ENCODE measurements around the gene ZNF506. TPM values are rescaled to one million over a fixed set of nuclear protein-coding genes. Genes with fewer than 3 reads are reported as not detected.
"Not testable (repeated sequence)": the region's sequence is repeated elsewhere in the genome, so short reads cannot be mapped to it uniquely, and the experiment has no call there.

The ZNF506 gene
- total RNA-seq (ENCODE audit: unreplicated experiment), result 19.9 TPM
- long read RNA-seq, partial matches to known transcripts, result 0 of 1 reads
- long read RNA-seq, other reads (novel, unspliced or antisense), result 0 of 1 reads

GRCh38 chr19:19821366-19821951 lies at the start of gene ZNF506:
ZNF506 (minus strand) TSS chr19:19821750; CDS start chr19:19821603, 147 bp downstream.
- Mint-ChIP-seq H3K4me1 (ENCODE audit: unreplicated experiment) (no peaks in the 10 kb centered on the region), H3K36me3 (ENCODE audit: low read depth, unreplicated experiment) (peaks cover 7% of the 10 kb centered on the region), H3K9me3 (ENCODE audit: unreplicated experiment) (peaks cover 12% of the 10 kb centered on the region), H3K27me3 (ENCODE audit: unreplicated experiment) (peaks cover 1% of the 10 kb centered on the region), H3K27ac (ENCODE audit: unreplicated experiment) (peak within 1 kb of the TSS; percentile 98), H3K4me3 (ENCODE audit: unreplicated experiment) (peak within 1 kb of the TSS; percentile 99)
- peak; percentile 91 for DNase-seq (ENCODE audit: low spot score)
- TF ChIP-seq CTCF (IDR thresholded peaks at IDR 0.05; ENCODE audit: unreplicated experiment), result no peak

GRCh38 chr19:19870086-19870485 lies 48.5 kb upstream of the ZNF506 start:
- H3K36me3 Mint-ChIP-seq (ENCODE audit: low read depth, unreplicated experiment), result not testable (repeated sequence)
- H3K4me1 Mint-ChIP-seq (ENCODE audit: unreplicated experiment), result peaks cover 17% of the 10 kb centered on the region

GRCh38 chr19:19866611-19867248 lies 45.2 kb upstream of the ZNF506 start:
- no peaks in the 10 kb centered on the region for H3K9me3 Mint-ChIP-seq (ENCODE audit: unreplicated experiment)
- no peak for TF ChIP-seq CTCF (IDR thresholded peaks at IDR 0.05; ENCODE audit: unreplicated experiment)
- H3K36me3 Mint-ChIP-seq (ENCODE audit: low read depth, unreplicated experiment), result peaks cover 11% of the 10 kb centered on the region
- DNase-seq (ENCODE audit: low spot score), result peak; percentile 66
- H3K4me3 Mint-ChIP-seq (ENCODE audit: unreplicated experiment), result peak overlapping the region; percentile 99
- H3K4me1 Mint-ChIP-seq (ENCODE audit: unreplicated experiment), result peaks cover 17% of the 10 kb centered on the region
- peak overlapping the region; percentile 99 for H3K27ac Mint-ChIP-seq (ENCODE audit: unreplicated experiment)
- peaks cover 11% of the 10 kb centered on the region for H3K27me3 Mint-ChIP-seq (ENCODE audit: unreplicated experiment)

More at GRCh38 chr19:19870086-19870485, 48.5 kb upstream of the ZNF506 start:
- DNase-seq (ENCODE audit: low spot score); H3K27ac Mint-ChIP-seq (ENCODE audit: unreplicated experiment); H3K9me3 Mint-ChIP-seq (ENCODE audit: unreplicated experiment); H3K4me3 Mint-ChIP-seq (ENCODE audit: unreplicated experiment): not testable (repeated sequence)
- H3K27me3 Mint-ChIP-seq (ENCODE audit: unreplicated experiment), result peaks cover 11% of the 10 kb centered on the region

- no peaks in the 10 kb centered on the region for H3K9me3 Mint-ChIP-seq (ENCODE audit: unreplicated experiment)
- H3K4me1 Mint-ChIP-seq (ENCODE audit: unreplicated experiment), result peaks cover 17% of the 10 kb centered on the region
- peak within 1 kb of the TSS; percentile 99 for H3K4me3 Mint-ChIP-seq (ENCODE audit: unreplicated experiment)
- H3K27me3 Mint-ChIP-seq (ENCODE audit: unreplicated experiment), result peaks cover 11% of the 10 kb centered on the region
- no peak for TF ChIP-seq CTCF (IDR thresholded peaks at IDR 0.05; ENCODE audit: unreplicated experiment)
- H3K27ac Mint-ChIP-seq (ENCODE audit: unreplicated experiment), result peak within 1 kb of the TSS; percentile 99
- DNase-seq (ENCODE audit: low spot score), result peak; percentile 94
- peaks cover 7% of the 10 kb centered on the region for H3K36me3 Mint-ChIP-seq (ENCODE audit: low read depth, unreplicated experiment)
Observed at GRCh38 chr19:19865750-19866610, 44.4 kb upstream of the ZNF506 start, which contains the start of gene ZNF253. ZNF253 (plus strand) TSS chr19:19865882; CDS start chr19:19865997, 115 bp downstream.

GRCh38 chr19:19860756-19861390 lies 39.3 kb upstream of the ZNF506 start:
- peak; percentile 33 for DNase-seq (ENCODE audit: low spot score)
- peaks cover 4% of the 10 kb centered on the region for H3K36me3 Mint-ChIP-seq (ENCODE audit: low read depth, unreplicated experiment)
- H3K4me1 Mint-ChIP-seq (ENCODE audit: unreplicated experiment), result no peaks in the 10 kb centered on the region
- H3K4me3 Mint-ChIP-seq (ENCODE audit: unreplicated experiment), result peak overlapping the region; percentile 91
- H3K27ac Mint-ChIP-seq (ENCODE audit: unreplicated experiment), result no peak overlapping the region
- H3K27me3 Mint-ChIP-seq (ENCODE audit: unreplicated experiment), result peaks cover 8% of the 10 kb centered on the region
- no peak for TF ChIP-seq CTCF (IDR thresholded peaks at IDR 0.05; ENCODE audit: unreplicated experiment)
- H3K9me3 Mint-ChIP-seq (ENCODE audit: unreplicated experiment), result no peaks in the 10 kb centered on the region

Measured in endothelial cell (in vitro differentiated cells).